ENCODE data around the gene CAPZB. TPM values are rescaled to one million over a fixed set of nuclear protein-coding genes. Genes with fewer than 3 reads are reported as not detected.

Gene CAPZB
- total and polyA plus RNA-seq, 7 experiments from 2014 or later, result 216 to 559 (median 327) TPM

DNA sequence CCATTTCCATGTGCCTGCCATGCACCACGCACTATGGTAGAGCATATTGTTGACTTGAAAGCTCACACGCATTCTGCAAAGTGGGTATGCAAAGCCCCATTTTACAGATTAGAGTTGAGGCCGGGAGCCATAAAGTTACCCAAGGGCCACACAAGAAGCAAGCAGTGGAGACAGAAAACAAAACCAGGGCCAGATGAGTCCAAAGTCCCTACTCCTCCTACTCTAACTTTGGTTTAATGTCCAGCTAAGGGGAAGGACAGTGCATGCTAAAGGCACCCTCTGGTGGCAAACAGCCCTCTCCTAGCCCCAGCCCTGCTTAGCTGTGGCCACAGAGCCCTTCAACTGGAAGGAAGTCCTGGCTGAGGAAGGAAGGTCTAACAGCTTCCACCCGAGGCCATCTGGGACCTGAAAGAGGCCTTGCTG is 98.3 kb downstream of the CAPZB start:
- no peak for DNase-seq

DNA sequence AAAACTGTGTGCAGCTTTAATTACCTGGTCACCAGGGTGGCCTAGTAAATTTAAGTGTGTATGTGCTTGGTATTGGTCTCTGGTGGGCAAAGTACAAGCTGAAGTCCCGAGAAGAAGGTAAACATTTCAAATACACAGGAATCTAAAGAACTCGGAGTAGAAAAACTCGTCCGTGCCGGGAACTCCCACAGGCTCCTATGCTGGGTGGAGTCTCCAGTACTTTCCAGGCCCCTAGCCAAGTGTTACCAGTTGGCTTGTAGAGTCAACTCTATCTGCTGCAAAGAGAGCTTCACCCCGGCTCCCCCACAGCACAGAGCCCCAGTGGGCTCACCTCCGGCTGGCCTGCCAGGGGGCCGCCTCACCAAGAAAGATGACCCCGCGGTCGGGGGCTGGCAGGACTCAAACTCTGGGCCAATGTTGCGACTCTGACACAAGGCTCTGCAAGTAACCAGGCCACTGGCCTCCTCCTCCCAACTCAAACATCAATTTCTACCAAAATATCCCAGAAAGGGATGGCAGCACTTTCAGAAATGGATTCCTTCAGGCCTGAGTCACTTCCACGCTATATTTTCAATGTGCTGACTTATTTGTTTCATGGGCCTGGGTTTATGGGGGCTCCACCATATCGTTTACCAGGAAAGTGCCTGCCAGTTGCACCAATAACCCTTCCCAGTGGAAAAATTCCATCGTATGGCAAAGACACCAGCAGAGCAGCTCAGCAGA is 99.3 kb downstream of the CAPZB start:
- H3K9me3 ChIP-seq (ENCODE audit: control insufficient read depth in 2 of 3, low read length in 3 of 3), result no peaks in the 10 kb centered on the region
- H3K4me1 ChIP-seq (ENCODE audit: control insufficient read depth in 2 of 2, insufficient read depth in 2 of 2, low read length in 2 of 2), result peaks cover 13 to 29% of the 10 kb centered on the region in 2 donors
- H3K27me3 ChIP-seq (ENCODE audit: control insufficient read depth in 2 of 2, insufficient read depth in 2 of 2, low read length in 2 of 2), result no peaks in the 10 kb centered on the region
- H3K4me1 Mint-ChIP-seq, result peaks cover 36 to 58% (median 48%) of the 10 kb centered on the region in 7 donors
- no peak overlapping the region for H3K27ac ChIP-seq (ENCODE audit: low read depth, low read length)
- intact Hi-C loops (cut with micrococcal nuclease), result no loop called here
- POLR2A ChIA-PET, result no interaction called here
- no peak for ATAC-seq
- DNase-seq, result no peak
- H3K27me3 Mint-ChIP-seq, result no peaks in the 10 kb centered on the region
- no peak overlapping the region for H3K4me3 ChIP-seq (ENCODE audit: low read length)
- peaks cover 7 to 31% (median 13%) of the 10 kb centered on the region in 5 donors for H3K36me3 Mint-ChIP-seq
- H3K27ac Mint-ChIP-seq, result peak overlapping the region in 2 of 9 donors; percentile 5 to 63
- peaks cover 19 to 58% (median 20%) of the 10 kb centered on the region in 3 experiments for H3K36me3 ChIP-seq (ENCODE audit: control insufficient read depth in 2 of 3, insufficient read depth in 3 of 3, low read length in 3 of 3)
- peaks cover 0 to 2% (median 0%) of the 10 kb centered on the region in 11 donors for H3K9me3 Mint-ChIP-seq
- CTCF ChIA-PET, result no interaction called here
- H3K4me3 Mint-ChIP-seq, result no peak overlapping the region

More for the DNA sequence above, 98.3 kb downstream of the CAPZB start:
- Histone ChIP-seq H3K9me3 (ENCODE audit: control insufficient read depth in 2 of 3, low read length in 3 of 3) (no peaks in the 10 kb centered on the region), H3K4me1 (ENCODE audit: control insufficient read depth in 2 of 2, insufficient read depth in 2 of 2, low read length in 2 of 2) (peaks cover 19 to 39% of the 10 kb centered on the region in 2 donors), H3K27ac (ENCODE audit: low read depth, low read length) (no peak overlapping the region), H3K27me3 (ENCODE audit: control insufficient read depth in 2 of 2, insufficient read depth in 2 of 2, low read length in 2 of 2) (no peaks in the 10 kb centered on the region), H3K36me3 (ENCODE audit: control insufficient read depth in 2 of 3, insufficient read depth in 3 of 3, low read length in 3 of 3) (peaks cover 16 to 49% (median 17%) of the 10 kb centered on the region in 3 experiments), H3K4me3 (ENCODE audit: low read length) (no peak overlapping the region)
- Mint-ChIP-seq H3K27me3 (no peaks in the 10 kb centered on the region), H3K4me3 (no peak overlapping the region), H3K4me1 (peaks cover 41 to 66% (median 59%) of the 10 kb centered on the region in 7 donors), H3K9me3 (peaks cover 0 to 2% (median 0%) of the 10 kb centered on the region in 11 donors), H3K36me3 (peaks cover 2 to 27% (median 13%) of the 10 kb centered on the region in 5 donors), H3K27ac (peak overlapping the region in 8 of 9 donors; percentile 4 to 75 (median 47))
- intact Hi-C loops (cut with micrococcal nuclease), result no loop called here
- ChIA-PET CTCF (interaction anchor here (1.0 to 1.2 kb wide), 2 partner anchors 19 to 264 kb away, joined by 3 to 4 read pairs; no protein-coding TSS in a partner anchor), POLR2A (interaction anchor here (0.6 kb wide), 1 partner anchor 149 kb away, joined by 3 read pairs; no protein-coding TSS in a partner anchor)
- ATAC-seq, result no peak

DNA sequence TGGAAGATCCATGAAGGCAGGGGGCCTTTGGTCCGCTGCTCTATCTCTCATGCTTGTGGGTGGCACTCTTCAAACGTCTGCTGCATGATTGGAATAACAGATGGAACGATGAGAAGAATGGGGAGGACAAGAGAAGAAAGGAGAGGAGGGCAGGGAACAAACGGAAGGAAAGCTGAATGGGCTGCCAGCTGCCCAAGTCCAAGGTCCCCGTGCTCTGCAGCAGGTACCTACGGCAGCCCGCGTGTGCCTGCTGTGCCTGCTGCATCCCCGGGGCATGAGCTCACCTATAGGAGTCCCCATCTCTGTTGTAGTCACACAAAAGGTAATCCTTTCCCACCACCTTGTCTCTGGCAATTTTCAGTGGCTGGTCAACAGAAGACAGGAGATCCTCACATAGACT is 100.1 kb downstream of the CAPZB start:
- H3K36me3 Mint-ChIP-seq, result peaks cover 7 to 31% (median 13%) of the 10 kb centered on the region in 5 donors
- intact Hi-C loops (cut with micrococcal nuclease), result no loop called here
- ATAC-seq, result no peak
- peak overlapping the region in 6 of 9 donors; percentile 38 to 82 (median 66) for H3K27ac Mint-ChIP-seq
- ChIA-PET CTCF (interaction anchor here (1.3 kb wide), 1 partner anchor 103 kb away, joined by 3 read pairs; no protein-coding TSS in a partner anchor), POLR2A (interaction anchor here (1.5 kb wide), 1 partner anchor 212 kb away, joined by 4 read pairs; no protein-coding TSS in a partner anchor)
- H3K9me3 Mint-ChIP-seq, result peaks cover 0 to 2% (median 0%) of the 10 kb centered on the region in 11 donors
- Histone ChIP-seq H3K9me3 (ENCODE audit: control insufficient read depth in 2 of 3, low read length in 3 of 3) (no peaks in the 10 kb centered on the region), H3K4me3 (ENCODE audit: low read length) (no peak overlapping the region), H3K27me3 (ENCODE audit: control insufficient read depth in 2 of 2, insufficient read depth in 2 of 2, low read length in 2 of 2) (no peaks in the 10 kb centered on the region), H3K36me3 (ENCODE audit: control insufficient read depth in 2 of 3, insufficient read depth in 3 of 3, low read length in 3 of 3) (peaks cover 19 to 66% (median 20%) of the 10 kb centered on the region in 3 experiments), H3K4me1 (ENCODE audit: control insufficient read depth in 2 of 2, insufficient read depth in 2 of 2, low read length in 2 of 2) (peaks cover 6 to 22% of the 10 kb centered on the region in 2 donors), H3K27ac (ENCODE audit: low read depth, low read length) (no peak overlapping the region)
- no peak for DNase-seq
- no peak overlapping the region for H3K4me3 Mint-ChIP-seq
- peaks cover 28 to 50% (median 40%) of the 10 kb centered on the region in 7 donors for H3K4me1 Mint-ChIP-seq
- H3K27me3 Mint-ChIP-seq, result no peaks in the 10 kb centered on the region

GRCh38 chr1:19384772-19385187 is 100.6 kb downstream of the CAPZB start:
- H3K4me3 ChIP-seq (ENCODE audit: low read length), result no peak overlapping the region
- Mint-ChIP-seq H3K9me3 (peaks cover 0 to 2% (median 0%) of the 10 kb centered on the region in 11 donors), H3K27ac (peak overlapping the region in 6 of 9 donors; percentile 38 to 82 (median 66)), H3K4me1 (peaks cover 23 to 47% (median 36%) of the 10 kb centered on the region in 7 donors), H3K4me3 (no peak overlapping the region), H3K36me3 (peaks cover 7 to 36% (median 14%) of the 10 kb centered on the region in 5 donors), H3K27me3 (no peaks in the 10 kb centered on the region)
- no peak for DNase-seq
- no peak overlapping the region for H3K27ac ChIP-seq (ENCODE audit: low read depth, low read length)
- POLR2A ChIA-PET, result interaction anchor here (0.8 to 1.5 kb wide), 2 partner anchors 104 to 213 kb away, joined by 3 to 4 read pairs; no protein-coding TSS in a partner anchor
- ATAC-seq, result no peak
- CTCF ChIA-PET, result interaction anchor here (1.3 kb wide), 1 partner anchor 103 kb away, joined by 3 read pairs; no protein-coding TSS in a partner anchor
- no peaks in the 10 kb centered on the region for H3K27me3 ChIP-seq (ENCODE audit: control insufficient read depth in 2 of 2, insufficient read depth in 2 of 2, low read length in 2 of 2)
- peaks cover 2 to 17% of the 10 kb centered on the region in 2 donors for H3K4me1 ChIP-seq (ENCODE audit: control insufficient read depth in 2 of 2, insufficient read depth in 2 of 2, low read length in 2 of 2)
- H3K36me3 ChIP-seq (ENCODE audit: control insufficient read depth in 2 of 3, insufficient read depth in 3 of 3, low read length in 3 of 3), result peaks cover 19 to 70% (median 20%) of the 10 kb centered on the region in 3 experiments
- intact Hi-C loops (cut with micrococcal nuclease), result no loop called here
- no peaks in the 10 kb centered on the region for H3K9me3 ChIP-seq (ENCODE audit: control insufficient read depth in 2 of 3, low read length in 3 of 3)

GRCh38 chr1:19384113-19384512 is 101.2 kb downstream of the CAPZB start:
- Histone ChIP-seq H3K27me3 (ENCODE audit: control insufficient read depth in 2 of 2, insufficient read depth in 2 of 2, low read length in 2 of 2) (no peaks in the 10 kb centered on the region), H3K27ac (ENCODE audit: low read depth, low read length) (no peak overlapping the region), H3K36me3 (ENCODE audit: control insufficient read depth in 2 of 3, insufficient read depth in 3 of 3, low read length in 3 of 3) (peaks cover 19 to 77% (median 20%) of the 10 kb centered on the region in 3 experiments), H3K4me3 (ENCODE audit: low read length) (no peak overlapping the region), H3K4me1 (ENCODE audit: control insufficient read depth in 2 of 2, insufficient read depth in 2 of 2, low read length in 2 of 2) (peaks cover 0 to 14% of the 10 kb centered on the region in 2 donors), H3K9me3 (ENCODE audit: control insufficient read depth in 2 of 3, low read length in 3 of 3) (no peaks in the 10 kb centered on the region)
- Mint-ChIP-seq H3K4me1 (peaks cover 19 to 45% (median 29%) of the 10 kb centered on the region in 7 donors), H3K27ac (peak overlapping the region in 7 of 9 donors; percentile 12 to 82 (median 60)), H3K36me3 (peaks cover 7 to 41% (median 20%) of the 10 kb centered on the region in 5 donors), H3K9me3 (peaks cover 0 to 2% (median 0%) of the 10 kb centered on the region in 11 donors), H3K4me3 (no peak overlapping the region), H3K27me3 (no peaks in the 10 kb centered on the region)
- DNase-seq (no peak), ATAC-seq (no peak)
- intact Hi-C loops (cut with micrococcal nuclease), result no loop called here
- POLR2A ChIA-PET, result interaction anchor here (0.8 to 1.5 kb wide), 2 partner anchors 105 to 214 kb away, joined by 3 to 4 read pairs; no protein-coding TSS in a partner anchor
- CTCF ChIA-PET, result interaction anchor here (1.3 kb wide), 1 partner anchor 104 kb away, joined by 3 read pairs; no protein-coding TSS in a partner anchor

- H3K27ac Mint-ChIP-seq, result peak overlapping the region in 1 of 9 donors; percentile 19
Measured at GRCh38 chr1:19382222-19382621, 103.1 kb downstream of the CAPZB start.

More at GRCh38 chr1:19382222-19382621, 103.1 kb downstream of the CAPZB start:
- no peaks in the 10 kb centered on the region for H3K27me3 ChIP-seq (ENCODE audit: control insufficient read depth in 2 of 2, insufficient read depth in 2 of 2, low read length in 2 of 2)
- no peaks in the 10 kb centered on the region for H3K9me3 ChIP-seq (ENCODE audit: control insufficient read depth in 2 of 3, low read length in 3 of 3)
- no peaks in the 10 kb centered on the region for H3K4me1 ChIP-seq (ENCODE audit: control insufficient read depth in 2 of 2, insufficient read depth in 2 of 2, low read length in 2 of 2)
- no peak overlapping the region for H3K27ac ChIP-seq (ENCODE audit: low read depth, low read length)
- DNase-seq (no peak), ATAC-seq (no peak)
- Mint-ChIP-seq H3K4me1 (peaks cover 11 to 33% (median 21%) of the 10 kb centered on the region in 7 donors), H3K4me3 (no peak overlapping the region), H3K27me3 (no peaks in the 10 kb centered on the region), H3K36me3 (peaks cover 10 to 48% (median 30%) of the 10 kb centered on the region in 5 donors), H3K9me3 (peaks cover 0 to 2% (median 0%) of the 10 kb centered on the region in 11 donors)
- ChIA-PET POLR2A (interaction anchor here (0.6 kb wide), 1 partner anchor 8 kb away, joined by 4 read pairs; no protein-coding TSS in a partner anchor), CTCF (no interaction called here)
- H3K4me3 ChIP-seq (ENCODE audit: low read length), result no peak overlapping the region
- peaks cover 32 to 94% (median 33%) of the 10 kb centered on the region in 3 experiments for H3K36me3 ChIP-seq (ENCODE audit: control insufficient read depth in 2 of 3, insufficient read depth in 3 of 3, low read length in 3 of 3)
- intact Hi-C loops (cut with micrococcal nuclease), result no loop called here

Data from naive thymus-derived CD4-positive, alpha-beta T cell (primary cell).